Subcutaneous adipose tissue (tissue), 4 donors: Measurements from ENCODE around the gene PCSK5. TPM values are rescaled to one million over a fixed set of nuclear protein-coding genes. Genes with fewer than 3 reads are reported as not detected.

ENCODE experiments used
- total RNA-seq, 4 donors: library from RNA; depleted of rRNA; stranded (reverse); fragments of >200 nt; gene quantifications; one replicate each; pipeline ENCODE4 v1.1.0, GENCODE V29; 2016
- TF ChIP-seq, protein P1 (sequence below): fragments of 450-650 bp; IDR thresholded peaks from one replicate; pipeline ENCODE4 v1.5.1; 2016; ENCODE audit warnings: low read depth, mild to moderate bottlenecking, control low read depth, antibody characterized with exemption, moderate library complexity

PCSK5 gene
- total RNA-seq, 4 donors from 2014 or later, result 18.4 to 36.4 (median 20.1) TPM

DNA sequence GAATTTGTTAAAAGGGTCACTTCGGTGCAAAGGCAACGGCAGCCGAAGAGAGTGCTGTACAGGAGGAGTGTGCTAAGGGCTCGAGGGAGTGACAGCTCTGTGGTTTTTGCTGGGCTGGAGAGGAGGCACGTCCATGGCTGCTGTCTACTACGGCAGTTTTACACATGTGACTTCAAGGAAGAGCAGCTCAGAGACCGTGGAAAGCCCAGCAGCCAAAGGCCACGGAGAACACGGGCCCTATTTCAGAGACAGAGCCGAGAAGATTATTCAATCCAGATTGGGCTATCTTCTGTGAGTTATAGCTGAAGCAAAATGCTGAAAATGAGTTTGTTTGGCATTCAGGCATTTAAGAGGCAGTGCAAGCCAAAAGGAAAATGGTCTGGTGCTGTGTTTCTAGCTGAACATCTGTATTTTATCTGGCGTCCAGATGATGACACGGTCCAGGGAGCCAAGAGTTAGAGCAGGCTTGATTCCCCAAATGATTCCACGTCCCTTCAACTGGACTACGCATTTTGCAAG lies 407.3 kb downstream of the PCSK5 start:
- TF ChIP-seq, protein P1, sequence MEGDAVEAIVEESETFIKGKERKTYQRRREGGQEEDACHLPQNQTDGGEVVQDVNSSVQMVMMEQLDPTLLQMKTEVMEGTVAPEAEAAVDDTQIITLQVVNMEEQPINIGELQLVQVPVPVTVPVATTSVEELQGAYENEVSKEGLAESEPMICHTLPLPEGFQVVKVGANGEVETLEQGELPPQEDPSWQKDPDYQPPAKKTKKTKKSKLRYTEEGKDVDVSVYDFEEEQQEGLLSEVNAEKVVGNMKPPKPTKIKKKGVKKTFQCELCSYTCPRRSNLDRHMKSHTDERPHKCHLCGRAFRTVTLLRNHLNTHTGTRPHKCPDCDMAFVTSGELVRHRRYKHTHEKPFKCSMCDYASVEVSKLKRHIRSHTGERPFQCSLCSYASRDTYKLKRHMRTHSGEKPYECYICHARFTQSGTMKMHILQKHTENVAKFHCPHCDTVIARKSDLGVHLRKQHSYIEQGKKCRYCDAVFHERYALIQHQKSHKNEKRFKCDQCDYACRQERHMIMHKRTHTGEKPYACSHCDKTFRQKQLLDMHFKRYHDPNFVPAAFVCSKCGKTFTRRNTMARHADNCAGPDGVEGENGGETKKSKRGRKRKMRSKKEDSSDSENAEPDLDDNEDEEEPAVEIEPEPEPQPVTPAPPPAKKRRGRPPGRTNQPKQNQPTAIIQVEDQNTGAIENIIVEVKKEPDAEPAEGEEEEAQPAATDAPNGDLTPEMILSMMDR, result no peak

DNA sequence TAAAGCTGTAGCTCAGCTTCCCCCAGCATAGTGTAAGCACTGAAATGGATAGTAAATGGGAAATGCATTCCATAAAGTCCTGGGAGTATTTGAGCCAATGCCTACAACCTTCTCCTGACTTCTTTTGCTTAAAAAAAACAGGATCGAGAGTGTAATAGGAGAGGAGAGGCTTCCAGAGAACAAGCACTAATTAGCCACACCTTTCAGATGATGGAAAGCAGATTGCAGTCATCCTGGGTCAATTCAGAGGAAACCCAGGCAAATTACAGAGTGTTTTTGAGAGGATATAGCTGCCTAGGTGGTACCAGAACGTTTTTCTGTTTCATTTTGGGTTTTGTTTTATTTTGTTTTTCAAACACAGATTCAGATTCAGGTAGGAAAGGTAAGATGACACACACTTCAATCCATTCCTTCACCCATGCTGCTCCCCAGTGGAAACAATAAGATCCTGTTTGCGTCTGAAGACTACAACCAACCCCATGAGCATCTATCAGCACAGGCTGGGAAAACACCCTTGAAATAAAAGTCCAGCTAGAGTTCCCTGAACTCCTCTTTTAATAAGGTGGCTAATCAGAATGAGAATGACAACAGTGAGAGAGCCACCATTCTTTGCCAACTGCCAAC lies 408.2 kb downstream of the PCSK5 start:
- TF ChIP-seq, protein P1, result no peak

DNA sequence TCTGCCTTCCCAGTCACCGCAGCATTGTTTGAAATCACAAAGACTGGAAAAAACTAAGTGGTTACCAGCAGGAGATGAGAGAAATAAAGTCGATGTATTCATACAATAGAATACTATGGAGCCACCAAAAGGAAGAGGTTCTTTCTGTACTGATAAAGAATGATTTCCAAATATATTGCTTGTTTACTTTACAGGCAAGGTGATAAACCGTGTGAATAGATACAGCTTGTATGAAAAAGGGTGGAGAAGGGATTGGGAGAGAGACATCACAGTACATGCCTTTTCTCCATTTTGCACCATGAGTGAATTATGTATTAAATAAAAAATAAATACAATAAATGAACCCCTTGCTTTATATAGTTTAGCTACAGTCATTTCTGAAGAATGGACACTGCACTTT lies 412.1 kb downstream of the PCSK5 start:
- TF ChIP-seq, protein P1, result no peak

DNA sequence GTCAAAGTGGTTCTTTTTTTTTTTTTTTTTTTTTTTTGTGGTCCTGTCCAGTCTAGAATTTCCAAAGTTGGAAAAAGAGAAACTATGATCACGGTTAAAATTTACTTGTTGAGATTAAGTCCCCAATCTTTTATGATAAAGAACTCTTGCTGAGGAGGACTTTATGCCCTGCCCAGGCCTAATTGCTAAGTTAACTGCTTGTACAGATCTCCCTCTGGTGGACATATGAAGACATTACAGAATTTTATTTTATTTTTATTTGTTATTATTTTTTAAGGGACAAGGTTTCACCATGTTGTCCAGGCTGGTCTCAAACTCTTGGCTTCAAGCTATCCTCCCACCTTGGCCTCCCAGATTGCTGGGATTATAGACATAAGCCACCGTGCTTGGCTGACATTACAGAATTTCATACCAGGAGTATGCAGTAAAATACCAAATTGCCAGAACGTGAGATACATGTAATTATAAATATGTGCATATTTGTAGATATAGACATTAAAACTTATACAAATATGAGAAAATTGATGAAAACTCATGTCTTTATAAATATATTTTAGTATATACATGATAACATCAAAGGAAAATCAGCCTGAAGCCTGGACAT lies 412.6 kb downstream of the PCSK5 start:
- TF ChIP-seq, protein P1, result no peak

DNA sequence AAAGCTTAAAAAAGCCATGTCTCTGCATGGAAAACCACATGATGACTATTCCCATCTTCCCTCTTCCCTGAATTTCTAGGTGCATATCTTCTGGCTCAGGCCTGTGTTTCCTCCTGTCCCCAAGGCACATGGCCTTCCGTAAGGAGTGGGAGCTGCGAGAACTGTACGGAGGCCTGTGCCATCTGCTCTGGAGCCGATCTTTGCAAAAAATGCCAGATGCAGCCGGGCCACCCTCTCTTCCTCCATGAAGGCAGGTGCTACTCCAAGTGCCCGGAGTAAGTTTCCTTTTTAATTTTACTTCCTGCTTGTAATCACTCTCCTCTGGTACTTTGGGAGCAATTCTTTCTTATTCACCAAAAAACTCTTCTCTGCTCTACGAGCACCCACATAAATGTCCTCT lies 420.1 kb downstream of the PCSK5 start:
- TF ChIP-seq, protein P1, result no peak

DNA sequence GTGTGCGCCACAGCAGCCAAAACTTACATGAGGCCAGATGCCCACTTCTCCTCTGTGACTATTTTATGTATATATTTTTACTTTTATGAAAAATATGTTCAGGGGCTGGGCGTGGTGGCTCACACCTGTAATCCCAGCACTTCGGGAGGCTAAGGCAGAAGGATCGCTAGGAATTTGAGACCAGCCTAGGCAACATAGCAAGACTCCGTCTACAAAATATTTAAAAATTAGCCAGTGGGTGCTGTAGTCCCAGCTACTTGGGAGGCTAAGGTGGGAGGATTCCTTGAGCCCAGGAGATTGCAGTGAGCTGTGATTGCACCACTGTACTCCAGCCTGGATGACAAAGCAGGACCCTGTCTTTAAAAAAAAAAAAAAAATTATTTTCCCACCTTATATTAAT lies 420.5 kb downstream of the PCSK5 start:
- TF ChIP-seq, protein P1, result no peak

DNA sequence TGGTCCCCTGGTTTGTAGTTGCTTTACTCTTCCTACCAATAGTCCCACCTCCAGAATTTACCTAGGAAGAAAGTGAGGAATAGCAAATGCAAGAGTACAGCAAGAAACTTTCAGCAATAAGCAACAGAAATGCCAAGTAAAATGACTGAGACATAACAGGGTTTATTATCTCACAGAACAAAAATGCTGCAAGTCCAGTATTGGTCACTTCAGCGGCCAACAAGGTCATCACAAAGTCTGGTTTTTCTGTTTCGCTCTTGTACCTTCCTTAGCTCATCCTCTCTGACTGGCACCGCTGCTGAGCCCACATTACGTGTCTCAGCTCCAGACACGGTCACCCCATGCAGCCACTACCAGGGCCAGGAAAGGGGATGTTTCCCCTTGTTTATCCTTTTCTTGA lies 421.1 kb downstream of the PCSK5 start:
- TF ChIP-seq, protein P1, result no peak
